ENCODE data around the gene RUNDC1. TPM values are rescaled to one million over a fixed set of nuclear protein-coding genes. Genes with fewer than 3 reads are reported as not detected.

The RUNDC1 gene
- total RNA-seq, 1 experiment from 2014 or later = 11.2 TPM

DNA sequence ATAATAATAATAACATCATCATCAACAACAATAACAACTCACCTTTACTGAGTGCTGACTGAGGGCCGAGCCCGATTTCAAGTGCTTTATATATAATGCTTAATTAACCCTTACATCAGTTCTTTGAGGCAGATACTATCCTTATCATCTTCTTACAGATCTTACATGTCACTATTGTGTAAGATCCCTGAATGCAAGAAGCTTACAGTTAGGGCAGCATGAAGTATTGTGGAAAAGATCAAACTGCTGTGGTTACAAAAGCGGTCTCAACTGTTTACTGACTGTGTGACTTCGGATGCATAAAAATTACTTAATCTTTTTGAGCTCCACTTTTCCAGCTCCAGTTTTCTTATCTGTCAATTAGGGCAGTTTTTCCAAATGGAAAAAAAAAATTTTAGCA lies 38.6 kb downstream of the RUNDC1 start:
- Histone ChIP-seq H3K4me3 (ENCODE audit: low read depth in 2 of 2, low read length in 2 of 2) (no peak overlapping the region), H3K9me3 (ENCODE audit: control insufficient read depth, insufficient read depth, low read depth, low read length) (no peaks in the 10 kb centered on the region), H3K27me3 (ENCODE audit: control insufficient read depth, insufficient read depth, low read length) (no peaks in the 10 kb centered on the region), H3K36me3 (ENCODE audit: control insufficient read depth, insufficient read depth, low read length) (no peaks in the 10 kb centered on the region; the same call in 1 of the 2 replicates), H3K27ac (ENCODE audit: low read length) (no peak overlapping the region), H3K4me1 (ENCODE audit: control insufficient read depth, insufficient read depth, low read length) (peaks cover 18% of the 10 kb centered on the region)
- DNase-seq (ENCODE audit: low read depth, low spot score) (no peak), ATAC-seq (no peak)
- ChIA-PET POLR2A (no interaction called here), CTCF (no interaction called here)
- in situ Hi-C loops (cut with HindIII; ENCODE audit: low pct_unique_long_range_greater_than_20kb, low sequenced_read_pairs) (no loop called here), intact Hi-C loops (cut with micrococcal nuclease; ENCODE audit: unreplicated experiment) (no loop called here)
- no peak for TF ChIP-seq CTCF (IDR thresholded peaks at IDR 0.05)
- TF ChIP-seq SIN3A (IDR thresholded peaks at IDR 0.05; ENCODE audit: borderline replicate concordance, insufficient read depth, low read depth, low read length) = no peak
- TF ChIP-seq POLR2AphosphoS5 (IDR thresholded peaks at IDR 0.05; ENCODE audit: low read depth, low read length) = no peak
- no peak for TF ChIP-seq TCF7L2 (IDR thresholded peaks at IDR 0.05; ENCODE audit: low read depth, low read length)
- TF ChIP-seq, protein P1, sequence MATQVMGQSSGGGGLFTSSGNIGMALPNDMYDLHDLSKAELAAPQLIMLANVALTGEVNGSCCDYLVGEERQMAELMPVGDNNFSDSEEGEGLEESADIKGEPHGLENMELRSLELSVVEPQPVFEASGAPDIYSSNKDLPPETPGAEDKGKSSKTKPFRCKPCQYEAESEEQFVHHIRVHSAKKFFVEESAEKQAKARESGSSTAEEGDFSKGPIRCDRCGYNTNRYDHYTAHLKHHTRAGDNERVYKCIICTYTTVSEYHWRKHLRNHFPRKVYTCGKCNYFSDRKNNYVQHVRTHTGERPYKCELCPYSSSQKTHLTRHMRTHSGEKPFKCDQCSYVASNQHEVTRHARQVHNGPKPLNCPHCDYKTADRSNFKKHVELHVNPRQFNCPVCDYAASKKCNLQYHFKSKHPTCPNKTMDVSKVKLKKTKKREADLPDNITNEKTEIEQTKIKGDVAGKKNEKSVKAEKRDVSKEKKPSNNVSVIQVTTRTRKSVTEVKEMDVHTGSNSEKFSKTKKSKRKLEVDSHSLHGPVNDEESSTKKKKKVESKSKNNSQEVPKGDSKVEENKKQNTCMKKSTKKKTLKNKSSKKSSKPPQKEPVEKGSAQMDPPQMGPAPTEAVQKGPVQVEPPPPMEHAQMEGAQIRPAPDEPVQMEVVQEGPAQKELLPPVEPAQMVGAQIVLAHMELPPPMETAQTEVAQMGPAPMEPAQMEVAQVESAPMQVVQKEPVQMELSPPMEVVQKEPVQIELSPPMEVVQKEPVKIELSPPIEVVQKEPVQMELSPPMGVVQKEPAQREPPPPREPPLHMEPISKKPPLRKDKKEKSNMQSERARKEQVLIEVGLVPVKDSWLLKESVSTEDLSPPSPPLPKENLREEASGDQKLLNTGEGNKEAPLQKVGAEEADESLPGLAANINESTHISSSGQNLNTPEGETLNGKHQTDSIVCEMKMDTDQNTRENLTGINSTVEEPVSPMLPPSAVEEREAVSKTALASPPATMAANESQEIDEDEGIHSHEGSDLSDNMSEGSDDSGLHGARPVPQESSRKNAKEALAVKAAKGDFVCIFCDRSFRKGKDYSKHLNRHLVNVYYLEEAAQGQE (IDR thresholded peaks at IDR 0.05; ENCODE audit: insufficient read depth in 1 of 2, low read depth in 2 of 2, low read length in 1 of 2) = no peak
- BruUV-seq (replicated peaks) = no TSS peak

GRCh38 chr17:43019418-43019817 lies 39.1 kb downstream of the RUNDC1 start:
- intact Hi-C loops (cut with micrococcal nuclease; ENCODE audit: unreplicated experiment) (no loop called here), in situ Hi-C loops (cut with HindIII; ENCODE audit: low pct_unique_long_range_greater_than_20kb, low sequenced_read_pairs) (no loop called here)
- no peaks in the 10 kb centered on the region for H3K9me3 ChIP-seq (ENCODE audit: control insufficient read depth, insufficient read depth, low read depth, low read length)
- peak overlapping the region in 1 of 2 experiments; percentile 71; a peak in 3 of 4 replicates for H3K4me3 ChIP-seq (ENCODE audit: low read depth in 2 of 2, low read length in 2 of 2)
- H3K27ac ChIP-seq (ENCODE audit: low read length) = peak overlapping the region; percentile 82
- H3K36me3 ChIP-seq (ENCODE audit: control insufficient read depth, insufficient read depth, low read length) = no peaks in the 10 kb centered on the region; the same call in 1 of the 2 replicates
- peaks cover 18% of the 10 kb centered on the region for H3K4me1 ChIP-seq (ENCODE audit: control insufficient read depth, insufficient read depth, low read length)
- ATAC-seq (no peak), DNase-seq (ENCODE audit: low read depth, low spot score) (no peak)
- CTCF ChIA-PET = no interaction called here
- H3K27me3 ChIP-seq (ENCODE audit: control insufficient read depth, insufficient read depth, low read length) = no peaks in the 10 kb centered on the region
- POLR2A ChIA-PET = no interaction called here
- no peak for TF ChIP-seq POLR2AphosphoS5 (IDR thresholded peaks at IDR 0.05; ENCODE audit: low read depth, low read length)
- no peak for TF ChIP-seq SIN3A (IDR thresholded peaks at IDR 0.05; ENCODE audit: borderline replicate concordance, insufficient read depth, low read depth, low read length)
- TF ChIP-seq CTCF (IDR thresholded peaks at IDR 0.05) = no peak
- BruUV-seq (replicated peaks) = no TSS peak
